ENCODE measurements around the gene PDHX. TPM values are rescaled to one million over a fixed set of nuclear protein-coding genes. Genes with fewer than 3 reads are reported as not detected.

The PDHX gene
- total and polyA plus RNA-seq, 9 donors, result 11.8 to 45.2 (median 24.0) TPM

GRCh38 chr11:34971928-34972327 is 55.5 kb downstream of the PDHX start:
- WGBS, 3 donors, result 96 to 100% (median 99%) methylated on average over 1 of the region's 1 CpG
- H3K4me3 ChIP-seq, result no peak overlapping the region
- H3K27me3 ChIP-seq, result no peaks in the 10 kb centered on the region
- no peaks in the 10 kb centered on the region for H3K36me3 ChIP-seq
- H3K9me3 ChIP-seq, result no peaks in the 10 kb centered on the region
- H3K4me1 ChIP-seq (ENCODE audit: insufficient read depth), result no peaks in the 10 kb centered on the region
- no peak for DNase-seq
- no peak overlapping the region for H3K27ac ChIP-seq
- intact Hi-C loops (cut with DNase I), result no loop called here
- no peak for TF ChIP-seq POLR2A (IDR thresholded peaks at IDR 0.05)
- no peak for TF ChIP-seq CTCF (IDR thresholded peaks at IDR 0.05)
- no peak for TF ChIP-seq EP300 (IDR thresholded peaks at IDR 0.05)

DNA sequence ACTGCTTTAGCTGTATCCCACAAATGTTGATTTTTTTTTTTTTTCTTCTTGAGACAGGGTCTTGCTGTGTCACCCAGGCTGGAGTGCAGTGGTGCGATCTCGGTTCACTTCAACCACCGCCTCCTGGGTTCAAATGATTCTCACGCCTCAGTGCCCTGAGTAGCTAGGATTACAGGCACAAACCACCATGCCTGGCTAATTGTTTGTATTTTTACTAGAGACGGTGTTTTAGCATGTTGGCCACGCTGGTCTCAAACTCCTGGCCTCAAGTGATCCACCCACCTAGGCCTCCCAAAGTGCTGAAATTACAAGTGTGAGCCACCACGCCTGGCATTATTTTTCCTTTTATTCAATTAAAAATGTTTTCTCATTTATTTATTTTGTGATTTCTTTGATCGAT is 55.9 kb downstream of the PDHX start:
- WGBS, 3 donors, result 96 to 98% (median 97%) methylated on average over 8 of the region's 8 CpGs
- TF ChIP-seq CTCF (IDR thresholded peaks at IDR 0.05) (no peak), EP300 (IDR thresholded peaks at IDR 0.05) (no peak), POLR2A (IDR thresholded peaks at IDR 0.05) (no peak)
- no peaks in the 10 kb centered on the region for H3K36me3 ChIP-seq

GRCh38 chr11:34972892-34973291 is 56.5 kb downstream of the PDHX start:
- WGBS, 3 donors, result 24 to 35% (median 24%) methylated on average over 2 of the region's 2 CpGs
- Histone ChIP-seq H3K4me1 (ENCODE audit: insufficient read depth) (no peaks in the 10 kb centered on the region), H3K9me3 (no peaks in the 10 kb centered on the region), H3K4me3 (no peak overlapping the region), H3K36me3 (no peaks in the 10 kb centered on the region), H3K27ac (no peak overlapping the region), H3K27me3 (no peaks in the 10 kb centered on the region)
- intact Hi-C loops (cut with DNase I), result no loop called here
- DNase-seq, result no peak
- TF ChIP-seq POLR2A (IDR thresholded peaks at IDR 0.05), result no peak
- TF ChIP-seq CTCF (IDR thresholded peaks at IDR 0.05), result no peak
- no peak for TF ChIP-seq EP300 (IDR thresholded peaks at IDR 0.05)

More for the DNA sequence above, 55.9 kb downstream of the PDHX start:
- H3K4me3 ChIP-seq, result no peak overlapping the region
- intact Hi-C loops (cut with DNase I), result no loop called here
- H3K27ac ChIP-seq, result no peak overlapping the region
- H3K4me1 ChIP-seq (ENCODE audit: insufficient read depth), result no peaks in the 10 kb centered on the region
- DNase-seq, result no peak
- H3K27me3 ChIP-seq, result no peaks in the 10 kb centered on the region
- H3K9me3 ChIP-seq, result no peaks in the 10 kb centered on the region

DNA sequence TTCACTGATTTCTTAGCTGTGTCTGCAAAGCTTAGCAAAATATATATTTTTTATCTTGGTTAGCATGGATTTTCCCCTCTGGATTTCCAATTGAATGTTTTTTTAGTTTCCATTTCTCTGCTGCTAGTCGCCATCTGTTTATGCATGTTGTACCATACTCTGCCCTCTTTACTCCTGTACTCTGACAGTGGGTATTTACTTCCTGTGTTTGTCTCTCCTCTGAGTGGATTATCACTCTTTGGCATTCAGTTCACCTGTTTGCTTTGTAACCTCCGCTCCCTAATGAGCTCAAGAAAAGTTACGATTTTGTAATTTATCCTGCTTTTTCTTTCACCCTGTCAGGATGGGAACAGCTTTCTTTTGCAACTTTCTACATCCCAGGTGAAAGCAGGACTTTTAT is 59.1 kb downstream of the PDHX start:
- WGBS, 3 donors, result 83 to 92% (median 91%) methylated on average over 3 of the region's 3 CpGs
- Histone ChIP-seq H3K4me3 (no peak overlapping the region), H3K9me3 (no peaks in the 10 kb centered on the region), H3K4me1 (ENCODE audit: insufficient read depth) (no peaks in the 10 kb centered on the region), H3K36me3 (no peaks in the 10 kb centered on the region), H3K27me3 (no peaks in the 10 kb centered on the region), H3K27ac (no peak overlapping the region)
- no peak for DNase-seq
- TF ChIP-seq EP300 (IDR thresholded peaks at IDR 0.05) (no peak), POLR2A (IDR thresholded peaks at IDR 0.05) (no peak), CTCF (IDR thresholded peaks at IDR 0.05) (no peak)
- intact Hi-C loops (cut with DNase I), result no loop called here

All from ovary (tissue), 9 donors.